AG04450 (cell line): Measurements from ENCODE around the gene SPIRE1. TPM values are rescaled to one million over a fixed set of nuclear protein-coding genes. Genes with fewer than 3 reads are reported as not detected.
A peak's percentile ranks its signal among the peaks of the same experiment; 100 is the strongest.

Experiments
- CTCF ChIA-PET: fragments of 300-600, 350-600 bp; formaldehyde crosslinking; extraction: SDS; loops from one replicate; lab custom pipeline; 2022; ENCODE audit warnings: antibody characterized with exemption, inconsistent platforms; lab: Charles Lee
- POLR2A ChIA-PET: fragments of 350-600 bp; formaldehyde crosslinking; extraction: SDS; loops from one replicate; lab custom pipeline; 2021; ENCODE audit warnings: antibody characterized with exemption, inconsistent platforms; lab: Yijun Ruan, JAX
- DNase-seq: peaks from one replicate; pipeline ENCODE4 v3.0.0-alpha.2; 2011; ENCODE audit warnings: low read depth, low spot score
- H3K27ac ChIP-seq: one replicate; pipeline ENCODE4 v1.5.1; 2012; ENCODE audit warnings: low read depth, low read length, control low read depth
- H3K27me3 ChIP-seq: one replicate; pipeline ENCODE4 v1.6.0; 2012; ENCODE audit warnings: low read length; ENCODE audit not compliant: control insufficient read depth, insufficient read depth
- H3K4me3 ChIP-seq: 2 replicates; pipeline ENCODE4 v1.5.1; 2011; ENCODE audit warnings: mild to moderate bottlenecking, low read depth, low read length, control low read depth
- H3K9me3 ChIP-seq: 2 replicates; pipeline ENCODE4 v1.5.1; 2012; ENCODE audit warnings: low read length; ENCODE audit not compliant: control insufficient read depth, insufficient read depth
- polyA plus RNA-seq: library from polyadenylated mRNA; depleted of rRNA; stranded (reverse); fragments of >200 nt; gene quantifications from 2 replicates; pipeline ENCODE4 v1.2.3, GENCODE V29; 2011
- TF ChIP-seq, protein P1 (sequence below): IDR thresholded peaks from 2 replicates; pipeline ENCODE4 v1.5.1; 2011; ENCODE audit warnings: low read depth, low read length, control low read depth, inconsistent platforms

SPIRE1 gene
- polyA plus RNA-seq, 1 experiment, result 22.2 TPM

DNA sequence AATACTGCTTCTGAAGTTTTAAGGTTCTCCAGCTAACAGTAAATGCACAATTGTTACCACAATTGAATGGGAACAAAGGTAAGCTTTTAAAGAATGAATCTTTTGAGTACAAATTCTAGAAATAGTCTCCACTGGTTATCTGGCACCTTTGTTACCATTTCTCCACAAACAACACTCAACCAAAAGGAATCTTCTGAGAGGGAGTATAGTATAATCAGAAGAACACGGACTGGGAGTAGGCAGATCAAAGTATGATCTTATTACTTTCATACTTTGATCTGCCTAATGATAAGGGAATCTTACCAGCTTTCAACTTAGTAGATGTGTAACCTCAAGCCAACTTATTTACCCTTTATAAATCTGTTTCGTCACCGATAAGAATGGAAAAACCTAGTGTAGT lies 43.3 kb upstream of the SPIRE1 start:
- no peaks in the 10 kb centered on the region; the same call in 1 of the 2 replicates for H3K9me3 ChIP-seq
- H3K4me3 ChIP-seq, result peak overlapping the region; percentile 90
- no peaks in the 10 kb centered on the region for H3K27me3 ChIP-seq
- ChIA-PET POLR2A (no interaction called here), CTCF (interaction anchor here (1.5 to 2.3 kb wide), 2 partner anchors 10 to 309 kb away, joined by 5 to 11 read pairs; no protein-coding TSS in a partner anchor)
- H3K27ac ChIP-seq, result no peak overlapping the region
- TF ChIP-seq, protein P1, sequence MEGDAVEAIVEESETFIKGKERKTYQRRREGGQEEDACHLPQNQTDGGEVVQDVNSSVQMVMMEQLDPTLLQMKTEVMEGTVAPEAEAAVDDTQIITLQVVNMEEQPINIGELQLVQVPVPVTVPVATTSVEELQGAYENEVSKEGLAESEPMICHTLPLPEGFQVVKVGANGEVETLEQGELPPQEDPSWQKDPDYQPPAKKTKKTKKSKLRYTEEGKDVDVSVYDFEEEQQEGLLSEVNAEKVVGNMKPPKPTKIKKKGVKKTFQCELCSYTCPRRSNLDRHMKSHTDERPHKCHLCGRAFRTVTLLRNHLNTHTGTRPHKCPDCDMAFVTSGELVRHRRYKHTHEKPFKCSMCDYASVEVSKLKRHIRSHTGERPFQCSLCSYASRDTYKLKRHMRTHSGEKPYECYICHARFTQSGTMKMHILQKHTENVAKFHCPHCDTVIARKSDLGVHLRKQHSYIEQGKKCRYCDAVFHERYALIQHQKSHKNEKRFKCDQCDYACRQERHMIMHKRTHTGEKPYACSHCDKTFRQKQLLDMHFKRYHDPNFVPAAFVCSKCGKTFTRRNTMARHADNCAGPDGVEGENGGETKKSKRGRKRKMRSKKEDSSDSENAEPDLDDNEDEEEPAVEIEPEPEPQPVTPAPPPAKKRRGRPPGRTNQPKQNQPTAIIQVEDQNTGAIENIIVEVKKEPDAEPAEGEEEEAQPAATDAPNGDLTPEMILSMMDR, result no peak
- no peak for DNase-seq

DNA sequence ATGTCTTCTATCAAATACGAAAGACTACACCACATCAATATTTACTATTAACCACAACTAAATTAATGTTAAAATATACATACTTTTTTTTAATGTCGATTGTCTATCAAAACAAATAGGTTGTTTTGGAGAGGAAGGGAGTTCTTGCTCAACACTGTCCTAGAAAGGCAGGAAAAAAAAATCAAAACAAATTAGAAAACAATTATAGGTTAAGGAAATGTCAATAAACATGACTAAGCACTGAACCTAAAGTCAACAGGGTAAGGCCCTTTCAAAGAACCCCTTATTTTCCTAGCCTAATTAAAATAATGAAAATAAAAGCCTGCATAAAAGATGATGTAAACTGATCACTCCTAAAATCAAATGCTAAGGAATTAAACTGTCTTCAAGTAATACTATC lies 41.8 kb upstream of the SPIRE1 start:
- no peak overlapping the region for H3K27ac ChIP-seq
- no peaks in the 10 kb centered on the region; the same call in 1 of the 2 replicates for H3K9me3 ChIP-seq
- TF ChIP-seq, protein P1, result no peak
- no peaks in the 10 kb centered on the region for H3K27me3 ChIP-seq
- DNase-seq, result no peak
- H3K4me3 ChIP-seq, result no peak overlapping the region
- ChIA-PET CTCF (interaction anchor here (0.9 kb wide), 1 partner anchor 13 kb away, joined by 3 read pairs; no protein-coding TSS in a partner anchor), POLR2A (no interaction called here)

DNA sequence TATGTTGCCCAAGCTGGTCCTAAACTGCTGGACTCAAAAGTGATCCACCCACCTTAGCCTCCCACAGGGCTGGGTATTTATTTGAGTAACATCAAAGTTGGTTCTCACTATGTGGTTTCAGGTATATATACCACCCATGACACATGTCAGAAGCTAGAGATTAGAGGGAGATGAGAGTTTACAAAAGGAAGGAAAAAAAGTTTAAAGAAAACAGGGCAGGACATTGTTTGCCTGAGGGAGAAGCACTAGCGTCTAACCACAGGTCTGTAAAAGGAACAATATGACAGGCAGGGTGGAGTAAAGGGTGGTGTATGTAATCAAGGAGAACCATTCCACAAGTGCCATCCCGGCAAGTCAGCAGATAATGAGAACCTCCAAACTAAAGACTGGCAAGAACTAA lies 36.1 kb upstream of the SPIRE1 start:
- Histone ChIP-seq H3K9me3 (no peaks in the 10 kb centered on the region; the same call in 1 of the 2 replicates), H3K27ac (no peak overlapping the region), H3K4me3 (no peak overlapping the region), H3K27me3 (no peaks in the 10 kb centered on the region)
- CTCF ChIA-PET, result no interaction called here
- POLR2A ChIA-PET, result no interaction called here
- no peak for DNase-seq
- TF ChIP-seq, protein P1, result no peak

DNA sequence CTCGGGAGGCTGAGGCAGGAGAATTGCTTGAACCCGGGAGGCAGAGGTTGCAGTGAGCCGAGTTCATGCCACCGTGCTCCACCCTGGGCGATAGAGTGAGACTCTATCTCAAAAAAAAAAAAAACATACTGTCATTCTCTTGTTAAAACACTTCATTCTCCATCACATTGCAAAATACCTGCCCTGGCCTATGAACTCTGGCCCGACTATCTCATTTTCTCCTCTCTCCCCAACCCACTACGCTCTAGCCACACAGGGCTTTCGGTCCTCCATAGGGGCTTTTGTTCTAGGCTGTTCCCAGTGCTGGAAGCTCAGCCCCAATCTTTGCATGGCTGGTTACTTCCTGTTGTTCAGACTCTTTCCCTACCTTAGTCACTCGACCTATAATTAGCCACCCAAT lies 34.3 kb upstream of the SPIRE1 start:
- Histone ChIP-seq H3K27ac (no peak overlapping the region), H3K9me3 (no peaks in the 10 kb centered on the region; the same call in 1 of the 2 replicates), H3K4me3 (no peak overlapping the region), H3K27me3 (no peaks in the 10 kb centered on the region)
- TF ChIP-seq, protein P1, result no peak
- no peak for DNase-seq
- POLR2A ChIA-PET, result interaction anchor here (1.2 kb wide), 1 partner anchor 315 kb away, joined by 3 read pairs; the partner anchor contains the start of gene AFG3L2
- CTCF ChIA-PET, result no interaction called here

DNA sequence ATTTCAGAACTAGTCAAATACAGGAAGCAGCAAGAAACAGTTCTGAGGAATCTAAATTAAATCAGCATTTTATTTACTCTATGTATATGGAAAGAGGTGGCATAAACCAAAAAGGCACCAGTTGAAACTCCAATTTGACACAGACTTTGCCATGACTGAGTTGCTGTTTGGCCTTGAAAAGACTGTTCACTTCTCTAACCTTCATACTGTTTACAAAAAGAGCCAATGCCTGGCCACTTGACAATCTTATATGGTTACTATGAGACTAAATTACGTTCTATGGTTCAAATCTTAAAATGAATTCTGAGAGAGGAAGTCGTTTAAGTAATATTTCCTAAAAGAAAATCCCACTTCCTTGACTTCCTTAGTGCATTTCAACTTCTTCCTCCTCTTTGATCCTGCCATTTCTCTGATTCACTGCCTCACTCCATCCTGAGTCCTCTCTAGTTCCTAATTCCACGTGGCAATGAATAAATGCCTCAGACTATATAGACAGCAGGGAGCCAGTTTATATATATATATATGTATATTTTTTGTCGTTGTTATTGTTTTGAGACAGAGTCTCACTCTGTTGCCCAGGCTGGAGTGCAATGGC lies 31.4 kb upstream of the SPIRE1 start:
- TF ChIP-seq, protein P1, result no peak
- no peak for DNase-seq
- no peaks in the 10 kb centered on the region; the same call in 1 of the 2 replicates for H3K9me3 ChIP-seq
- POLR2A ChIA-PET, result no interaction called here
- no peak overlapping the region for H3K27ac ChIP-seq
- H3K27me3 ChIP-seq, result no peaks in the 10 kb centered on the region
- H3K4me3 ChIP-seq, result no peak overlapping the region
- CTCF ChIA-PET, result no interaction called here
